HG02943 (cell line): Measurements from ENCODE around the gene PRICKLE4.

ENCODE experiments used
- ATAC-seq: cut with Tn5 transposase; IDR thresholded peaks from one replicate; pipeline ENCODE4 v1.9.1; 2021; ENCODE audit warnings: mild to moderate bottlenecking, low read depth, moderate library complexity; ENCODE audit not compliant: unreplicated experiment

PRICKLE4 gene

DNA sequence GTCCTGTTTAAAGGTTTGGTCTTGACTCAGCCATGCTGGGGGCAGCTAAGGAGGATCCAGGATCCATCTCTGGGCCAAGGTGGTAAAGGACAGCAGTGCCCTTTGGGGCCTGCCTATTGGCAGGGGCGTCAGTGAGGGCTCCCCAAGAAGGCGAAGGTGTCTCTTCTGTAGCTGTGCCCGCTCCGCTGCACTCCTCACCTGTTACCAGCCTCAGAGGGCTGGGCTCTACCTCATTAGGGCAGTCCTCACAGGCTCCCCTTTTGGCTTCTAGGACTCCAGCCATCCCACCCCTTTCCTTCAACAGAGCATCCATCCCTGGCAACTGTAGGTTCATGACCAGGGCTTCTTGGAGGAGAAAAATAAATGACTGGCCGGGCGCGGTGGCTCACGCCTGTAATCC, 11.2 kb upstream of the PRICKLE4 start:
- no peak for ATAC-seq

DNA sequence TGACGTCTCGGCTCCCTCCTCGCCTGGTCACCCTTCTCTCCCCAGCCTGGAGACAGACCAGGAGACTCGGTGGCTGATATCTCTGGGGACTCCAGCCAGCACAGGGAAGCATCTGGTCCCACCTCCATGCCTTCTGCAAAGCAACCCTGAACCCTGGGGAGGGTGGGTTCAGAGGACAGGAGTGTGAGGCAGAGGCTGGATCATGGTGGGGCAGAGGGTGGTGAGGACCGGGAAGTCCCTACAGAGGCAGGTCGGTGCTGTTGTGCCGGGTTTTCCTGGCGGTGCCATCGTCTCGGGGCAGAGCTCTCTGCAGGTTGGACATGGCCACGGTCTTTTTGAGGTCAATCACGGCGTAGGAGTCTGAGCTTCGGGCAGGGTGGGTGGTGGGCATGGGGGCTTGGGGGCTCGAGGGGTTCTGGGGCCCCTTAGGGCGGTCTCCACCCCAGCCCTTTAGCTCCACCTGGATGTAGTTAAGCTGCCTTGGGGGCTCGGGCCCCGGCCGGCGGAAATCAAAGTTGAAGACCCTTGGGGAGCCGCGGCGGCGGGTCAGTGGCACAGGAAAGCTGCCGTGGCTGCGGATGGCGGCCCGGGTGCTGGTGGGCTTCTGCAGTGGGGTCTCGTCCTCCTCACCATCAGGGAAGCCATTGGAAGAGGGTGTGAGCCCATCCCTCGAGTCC, 10.1 kb upstream of the PRICKLE4 start:
- no peak for ATAC-seq

DNA sequence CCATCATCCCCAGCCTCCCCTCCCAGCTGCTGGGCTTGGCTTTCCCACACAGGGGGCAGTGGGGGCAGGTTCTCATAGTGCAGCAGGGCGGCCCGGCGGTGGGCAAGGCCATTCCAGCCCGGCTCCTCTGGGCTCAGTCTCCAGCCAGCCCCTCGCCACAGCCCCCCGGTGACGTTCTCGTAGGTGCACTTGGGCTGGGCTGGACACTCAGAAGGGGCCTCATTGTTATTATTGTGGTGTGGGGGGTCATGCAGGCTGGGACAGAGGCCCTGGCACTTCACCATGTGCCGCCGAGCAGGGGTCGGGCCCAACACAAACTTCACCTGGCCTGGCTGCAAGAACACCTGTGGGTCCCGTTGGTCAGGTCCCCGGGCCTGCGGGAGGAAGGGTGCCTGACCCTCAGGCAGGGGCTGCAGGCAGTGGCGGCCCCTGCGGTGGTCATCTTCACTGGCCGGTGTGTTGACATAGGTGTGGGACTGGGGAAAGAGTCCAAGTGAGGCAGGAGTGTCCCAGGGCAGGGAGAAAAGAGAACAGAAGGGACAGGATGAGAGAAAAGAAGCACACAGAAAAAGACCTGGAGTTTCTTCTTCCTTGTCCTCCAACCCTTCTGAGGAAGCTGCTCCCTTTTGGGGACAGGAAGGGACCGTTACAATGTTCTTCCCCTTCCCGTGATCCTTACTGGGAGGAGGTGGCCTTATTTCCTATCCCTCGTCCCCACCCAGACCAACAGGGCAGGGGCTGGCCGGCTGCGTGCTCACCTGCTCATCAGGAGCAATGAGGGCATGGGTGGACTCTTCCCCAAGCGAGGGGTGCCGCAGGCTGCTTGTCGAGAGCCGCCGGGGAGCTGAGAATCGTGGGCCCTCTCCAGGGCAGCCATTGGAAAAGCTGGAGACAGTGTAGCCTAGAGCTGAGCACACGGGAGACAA, 9.3 kb upstream of the PRICKLE4 start:
- no peak for ATAC-seq

DNA sequence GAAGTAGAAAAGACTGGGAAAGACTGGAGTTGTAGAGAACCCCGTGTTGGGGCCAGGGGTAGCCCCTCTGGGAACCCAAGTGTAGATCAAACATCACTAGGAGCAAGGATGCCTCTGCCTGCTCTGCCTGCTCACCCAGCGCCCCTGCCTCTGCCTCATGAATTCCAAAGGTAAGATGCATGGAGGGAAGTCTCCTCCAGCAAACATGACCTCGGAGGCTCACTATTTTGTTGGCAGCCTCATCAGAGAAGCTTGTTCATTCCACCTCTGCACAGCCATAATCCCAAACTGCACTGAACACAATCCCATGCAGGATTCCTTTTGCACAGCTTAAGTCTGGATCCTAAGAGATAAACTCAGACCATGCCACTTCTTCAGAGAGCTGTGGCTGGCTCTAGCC, 5.7 kb upstream of the PRICKLE4 start:
- ATAC-seq: no peak

DNA sequence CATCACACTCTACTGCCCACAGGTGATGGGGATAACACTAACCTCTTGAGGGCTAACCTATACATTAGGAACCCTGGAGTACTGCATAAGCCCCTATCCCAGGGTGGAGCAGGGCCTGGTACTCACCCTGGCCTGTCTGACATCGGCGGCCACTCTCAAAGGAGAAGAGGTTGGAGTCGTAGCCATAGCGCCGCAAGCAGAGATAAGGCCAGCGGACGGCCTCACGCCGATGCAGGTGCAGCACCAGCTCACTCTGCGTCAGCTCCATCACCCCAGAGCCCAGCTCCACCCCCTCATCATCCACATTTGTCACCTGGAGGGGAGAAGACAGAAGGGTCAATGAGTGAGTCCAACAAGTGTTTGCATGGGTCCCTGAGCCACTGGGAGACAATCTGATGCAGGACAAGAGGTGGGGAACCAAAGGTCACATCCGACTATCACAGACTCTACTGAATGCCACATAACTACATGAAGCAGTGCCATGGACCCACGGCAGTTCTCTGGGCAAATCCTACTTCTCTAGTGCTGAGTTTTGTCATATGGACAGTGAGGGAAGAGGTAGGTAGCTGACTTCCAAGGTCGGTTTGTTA, 5.2 kb upstream of the PRICKLE4 start:
- no peak for ATAC-seq

DNA sequence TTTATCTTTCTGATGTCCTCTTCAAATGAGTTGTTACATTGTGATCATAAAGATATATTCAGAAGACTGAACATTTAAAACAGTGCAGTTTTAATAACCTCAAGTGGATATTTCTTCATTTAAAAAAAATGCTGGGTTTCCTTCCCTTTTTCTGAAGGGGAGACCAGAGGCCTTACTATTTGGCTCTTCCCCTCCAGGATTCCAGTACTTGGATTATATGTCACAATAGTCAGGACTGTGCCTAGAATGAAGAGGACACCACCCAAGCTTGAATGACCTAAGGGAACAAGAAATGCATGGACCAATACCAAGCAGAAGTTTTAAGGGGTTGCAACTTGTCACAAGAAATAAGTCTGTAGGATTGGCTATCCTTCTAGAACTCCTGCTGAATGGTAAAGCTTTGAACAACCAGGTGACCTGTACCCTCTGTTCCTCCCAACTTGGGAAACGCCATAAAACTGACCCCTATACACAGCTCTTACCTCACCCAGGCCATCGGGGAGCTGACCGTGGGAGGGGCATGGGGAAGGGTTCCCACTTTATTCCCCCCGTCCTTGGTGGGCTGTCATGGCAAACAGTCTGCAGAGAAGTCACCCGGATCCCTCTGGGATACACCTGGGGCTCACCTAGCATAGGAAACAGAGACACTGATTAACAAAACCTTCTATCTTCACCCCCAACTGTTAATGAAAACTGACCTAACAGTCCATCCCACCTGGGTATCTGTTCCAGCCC, 2.9 kb upstream of the PRICKLE4 start:
- no peak for ATAC-seq

DNA sequence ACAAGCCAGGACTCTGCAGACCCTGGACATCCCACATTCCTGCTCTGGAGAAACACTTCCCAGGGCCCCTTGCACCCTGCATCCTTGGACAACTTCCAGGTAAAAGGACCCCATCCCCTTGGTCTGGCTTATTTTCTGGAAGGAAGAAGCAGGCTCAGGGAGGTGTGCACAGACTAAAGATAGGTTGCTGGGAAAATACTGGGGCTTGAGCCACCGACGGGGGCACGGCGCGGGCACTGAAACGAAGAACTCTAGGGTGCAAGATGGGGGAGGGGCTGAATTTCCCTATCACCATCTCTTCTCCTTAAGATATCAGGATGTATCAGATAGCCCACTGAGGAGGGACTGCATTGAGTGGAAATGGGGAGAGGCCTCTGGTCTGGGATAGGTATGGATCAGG, 1.7 kb upstream of the PRICKLE4 start:
- no peak for ATAC-seq

DNA sequence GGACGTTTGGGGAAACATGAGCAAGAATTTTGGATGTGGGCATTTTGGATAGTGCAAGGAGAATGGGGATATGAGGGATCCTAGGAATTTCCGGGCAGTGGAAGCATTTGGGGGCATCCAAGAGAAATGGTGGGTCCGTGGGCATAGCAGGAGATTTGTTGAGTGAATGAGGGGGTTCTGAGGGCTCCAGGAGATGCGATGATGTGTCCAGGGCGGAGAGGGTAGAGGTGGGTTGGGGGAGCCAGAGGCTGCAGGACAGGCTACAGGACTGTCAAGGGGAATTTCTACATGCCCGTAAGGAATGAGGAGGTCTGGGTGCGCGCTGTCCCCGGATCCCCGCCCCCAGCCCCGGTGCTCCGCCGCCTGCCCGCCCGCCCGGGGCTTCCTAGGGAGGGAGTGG, 1.2 kb upstream of the PRICKLE4 start:
- ATAC-seq: no peak

DNA sequence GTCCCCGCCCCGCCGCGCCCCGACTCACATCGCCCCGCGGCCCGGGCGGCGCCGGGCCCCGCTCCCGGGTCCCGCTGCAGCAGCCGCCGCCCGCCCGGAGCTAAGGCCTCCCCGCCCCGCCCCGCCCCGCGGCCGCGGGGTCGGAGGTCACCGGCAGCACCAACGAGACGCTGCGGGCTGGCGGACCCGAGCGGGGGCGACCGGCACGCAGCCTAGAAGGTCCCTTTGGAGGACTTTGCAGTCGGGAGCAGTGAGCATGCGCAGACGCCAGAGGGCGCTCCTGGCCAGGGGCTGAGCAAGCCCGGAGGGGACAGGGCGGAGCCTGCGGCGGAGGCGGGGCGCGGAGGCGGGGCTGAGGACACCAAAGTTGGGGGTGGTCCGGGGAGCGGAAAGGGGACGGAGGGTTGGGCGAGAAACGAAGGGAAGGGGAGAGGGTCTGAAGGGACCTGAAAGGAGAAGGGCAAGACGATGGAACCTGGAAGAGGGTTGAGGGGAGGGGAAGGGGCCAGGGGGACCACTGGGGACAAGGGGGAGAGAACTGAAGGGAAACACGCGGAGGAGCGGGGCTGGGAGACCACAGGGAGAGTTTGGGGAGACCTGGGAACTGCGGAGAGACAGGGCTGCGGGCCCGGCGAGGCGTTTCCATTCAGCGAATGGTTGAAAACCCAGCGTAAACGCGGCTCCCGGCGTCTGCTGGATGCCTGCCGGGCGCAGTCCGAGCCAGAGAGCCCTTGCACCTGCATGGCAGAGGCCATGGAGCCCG, 613 bp upstream of the PRICKLE4 start, which contains the start of gene FRS3:
TSS of gene FRS3 (minus strand) at position 113 of the 763 bp plus-strand sequence. CDS start 2,913 bp downstream, outside the sequence.
- ATAC-seq: peak; percentile 86

DNA sequence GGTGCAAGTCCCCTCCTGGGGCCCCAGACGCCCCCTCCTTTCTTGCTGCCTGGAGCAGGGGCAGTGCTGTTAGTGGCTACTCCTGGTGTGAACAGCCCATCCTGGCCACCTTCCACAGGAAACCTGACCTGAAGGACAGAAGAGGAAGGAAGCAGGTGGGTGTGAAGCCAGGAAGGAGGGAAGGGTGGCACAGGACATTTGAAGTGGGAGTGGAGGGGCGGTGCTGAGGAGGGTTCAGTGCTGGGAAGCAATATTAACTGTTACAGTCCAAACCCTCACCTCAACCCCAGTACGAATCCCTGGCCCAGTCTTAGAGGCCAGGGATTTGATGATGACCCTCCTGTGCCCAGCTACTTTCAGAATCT, 766 bp downstream of the PRICKLE4 start:
- ATAC-seq: no peak

DNA sequence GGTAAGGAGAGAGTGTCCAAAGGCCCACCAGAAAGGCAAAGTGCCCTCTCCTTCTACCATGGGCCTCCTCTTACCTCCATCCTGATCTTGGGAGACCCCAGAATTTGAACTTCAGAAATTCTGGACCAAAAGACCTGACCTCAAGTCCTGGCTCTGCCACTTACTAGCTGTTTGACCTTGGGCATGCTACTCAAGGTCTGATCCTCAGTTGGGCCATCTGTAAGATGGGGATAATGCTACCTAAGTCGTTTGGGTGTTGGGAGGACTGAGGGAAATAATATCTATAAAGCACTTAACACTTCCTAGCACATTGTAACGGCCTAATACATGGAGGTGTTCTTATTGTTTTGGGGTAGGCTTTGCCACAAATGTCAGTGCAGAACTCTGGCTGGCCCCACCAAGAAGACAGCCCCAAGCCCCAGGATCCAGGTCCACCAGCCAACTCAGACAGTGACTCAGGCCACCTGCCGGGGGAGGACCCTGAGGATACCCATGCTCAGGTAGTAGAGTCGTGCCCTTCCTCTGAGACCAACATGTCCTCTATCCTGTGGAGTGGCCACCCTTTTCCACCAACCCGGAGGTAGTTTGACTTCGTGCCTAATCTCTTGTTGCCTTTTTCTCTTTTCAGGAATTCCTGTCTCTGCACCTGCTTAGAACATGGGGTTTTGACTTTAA, 2.7 kb downstream of the PRICKLE4 start:
- ATAC-seq: no peak

DNA sequence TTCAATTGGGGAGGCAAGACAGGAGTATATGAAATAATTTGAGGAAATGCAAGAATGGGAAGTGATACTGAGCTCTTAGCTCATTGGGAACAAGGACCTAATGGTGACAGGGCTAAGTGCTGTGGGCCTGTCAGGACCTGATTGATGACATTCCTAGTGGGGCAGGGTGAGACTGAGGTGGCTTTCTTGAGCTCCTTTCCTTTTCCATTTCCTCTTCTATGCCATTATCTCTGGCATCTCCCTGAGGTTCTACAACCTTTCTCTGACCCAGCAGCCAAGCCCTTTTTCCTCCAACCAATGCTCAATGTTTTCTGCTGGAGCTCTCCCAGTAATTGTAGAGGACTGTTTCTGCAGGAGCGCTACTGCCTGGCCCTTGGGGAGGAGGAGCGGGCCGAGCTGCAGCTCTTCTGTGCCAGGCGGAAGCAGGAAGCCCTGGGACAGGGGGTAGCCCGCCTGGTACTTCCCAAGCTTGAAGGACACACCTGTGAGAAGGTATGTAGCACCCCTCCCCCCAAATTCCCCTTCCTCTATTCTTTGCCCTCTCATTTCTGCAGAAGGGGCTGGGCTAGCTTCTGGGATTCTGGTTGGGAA, 4.1 kb downstream of the PRICKLE4 start:
- ATAC-seq: no peak

DNA sequence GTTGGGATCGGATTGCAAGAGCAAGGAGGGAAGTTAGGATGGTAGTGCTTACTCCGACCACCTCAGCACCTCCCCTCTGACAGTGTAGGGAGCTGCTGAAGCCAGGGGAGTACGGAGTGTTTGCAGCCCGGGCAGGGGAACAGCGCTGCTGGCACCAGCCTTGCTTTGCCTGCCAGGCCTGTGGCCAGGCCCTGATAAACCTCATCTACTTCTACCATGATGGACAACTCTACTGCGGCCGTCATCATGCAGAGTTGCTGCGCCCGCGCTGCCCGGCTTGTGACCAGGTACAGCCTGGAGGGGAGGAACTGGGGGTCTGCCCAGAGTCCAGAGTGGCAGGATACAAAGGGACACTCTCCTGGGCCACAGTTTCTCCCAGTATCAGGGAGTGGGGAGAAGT, 4.7 kb downstream of the PRICKLE4 start:
- no peak for ATAC-seq

DNA sequence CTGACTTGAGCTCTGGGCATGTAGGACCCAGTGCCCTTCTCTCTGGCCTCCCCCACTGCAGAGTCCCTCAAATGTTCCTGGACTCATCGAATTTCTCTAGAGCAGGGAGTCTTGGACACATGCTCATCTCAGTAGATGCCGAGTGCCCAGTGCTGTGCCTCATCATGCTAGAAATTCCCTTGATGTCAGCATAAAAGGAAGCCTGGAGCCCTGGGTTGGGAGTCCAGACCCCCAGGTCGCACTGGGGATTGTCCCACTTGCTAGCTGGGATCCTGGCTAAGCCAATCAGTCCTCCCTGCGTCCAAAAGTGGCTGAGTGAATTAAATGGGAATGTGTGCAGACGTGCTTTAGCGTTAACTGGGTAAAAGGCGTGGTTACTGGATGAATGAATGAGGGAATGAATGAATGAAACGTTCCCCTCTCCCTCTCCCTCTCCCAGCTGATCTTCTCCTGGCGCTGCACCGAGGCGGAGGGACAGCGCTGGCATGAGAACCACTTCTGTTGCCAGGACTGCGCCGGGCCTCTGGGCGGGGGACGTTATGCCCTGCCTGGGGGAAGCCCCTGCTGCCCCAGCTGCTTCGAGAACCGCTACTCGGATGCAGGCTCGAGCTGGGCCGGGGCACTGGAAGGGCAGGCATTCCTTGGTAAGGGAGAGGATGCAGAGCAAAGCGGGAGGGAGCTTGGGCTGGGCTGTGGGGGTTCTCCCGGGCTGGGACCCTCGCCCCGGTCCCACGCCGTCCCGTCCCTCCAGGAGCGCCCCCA, 5.3 kb downstream of the PRICKLE4 start:
- no peak for ATAC-seq

DNA sequence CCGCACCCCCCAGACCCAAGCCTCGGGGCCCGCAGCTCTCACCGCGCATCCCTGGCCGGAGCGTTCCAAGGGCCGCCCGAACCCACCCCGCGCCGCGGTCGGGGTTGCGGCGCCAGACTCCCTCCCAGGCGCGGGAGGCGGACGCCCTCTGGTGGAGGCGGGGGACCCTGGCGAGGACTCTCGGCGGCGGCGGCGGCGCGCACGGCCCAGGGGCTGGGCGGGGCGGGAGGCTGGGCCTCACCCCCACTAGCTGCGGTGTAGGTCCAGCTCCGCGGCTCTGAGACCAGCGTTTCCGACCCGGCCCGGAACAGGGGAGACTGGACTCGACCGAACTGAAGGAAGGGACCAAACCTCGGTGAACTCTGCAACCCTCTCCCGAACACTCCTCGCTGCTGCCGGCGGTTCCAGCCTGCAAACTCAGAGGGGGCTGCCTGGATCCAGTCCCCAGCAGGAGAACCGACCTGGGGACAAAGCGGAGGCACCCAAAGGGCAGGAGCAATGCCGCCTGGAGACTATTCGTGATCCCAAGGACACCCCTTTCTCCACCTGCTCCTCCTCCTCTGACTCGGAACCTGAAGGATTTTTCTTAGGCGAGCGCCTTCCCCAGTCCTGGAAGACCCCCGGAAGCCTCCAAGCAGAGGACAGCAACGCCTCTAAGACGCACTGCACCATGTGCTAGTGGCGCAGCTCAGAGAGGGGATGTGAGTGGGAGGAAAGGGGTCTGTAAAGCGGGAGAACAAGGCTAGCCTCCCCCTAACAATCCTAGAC, 6.1 kb downstream of the PRICKLE4 start:
- peak; percentile 47 for ATAC-seq

DNA sequence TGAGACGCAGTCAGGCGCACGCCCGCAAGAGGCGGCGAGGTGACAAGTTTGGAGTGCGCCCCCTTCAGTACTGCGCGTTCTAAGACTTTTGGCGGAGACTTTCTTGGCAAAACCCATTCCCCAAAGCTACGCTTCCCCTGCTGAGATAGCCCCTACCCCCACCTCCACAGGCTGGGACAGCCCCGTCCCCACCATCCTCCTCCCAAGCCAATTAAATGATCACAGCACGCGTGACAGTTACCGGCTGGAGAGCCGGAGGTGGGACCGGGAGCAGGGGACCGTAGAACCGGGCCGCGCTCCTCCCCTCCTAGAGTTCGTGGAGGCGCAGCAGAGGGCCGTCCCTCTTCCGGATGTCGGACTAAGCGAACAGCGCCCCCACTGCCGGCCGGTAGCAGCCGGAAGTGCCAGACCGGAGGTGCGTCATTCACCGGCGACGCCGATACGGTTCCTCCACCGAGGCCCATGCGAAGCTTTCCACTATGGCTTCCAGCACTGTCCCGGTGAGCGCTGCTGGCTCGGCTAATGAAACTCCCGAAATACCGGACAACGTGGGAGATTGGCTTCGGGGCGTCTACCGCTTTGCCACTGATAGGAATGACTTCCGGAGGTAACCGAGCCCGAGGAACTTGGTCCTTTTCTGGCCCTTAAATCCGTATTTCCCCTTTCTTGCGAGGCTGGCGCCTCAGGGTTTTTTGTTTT, 6.8 kb downstream of the PRICKLE4 start, which contains the start of gene TOMM6:
TSS of gene TOMM6 (plus strand) at position 476 of the 699 bp plus-strand sequence. CDS start at position 480, 4 bp downstream.
- peak; percentile 83 for ATAC-seq

DNA sequence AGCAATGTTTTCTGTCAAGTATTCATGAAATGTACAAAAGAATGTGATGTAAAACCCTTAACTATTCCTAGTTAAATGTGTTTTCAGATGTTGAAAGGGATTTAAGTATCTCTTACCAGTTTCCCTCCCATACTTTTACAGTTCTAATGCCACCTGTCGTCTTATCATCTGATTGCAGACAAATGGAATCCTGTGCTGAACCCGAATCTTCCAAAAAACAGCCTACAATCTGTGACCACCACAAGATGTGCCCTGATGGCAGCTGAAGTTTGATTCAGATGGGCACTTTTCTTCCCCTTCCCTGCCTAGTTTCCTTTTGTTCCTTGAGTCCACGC, 8.8 kb downstream of the PRICKLE4 start:
- no peak for ATAC-seq
